Vagina (tissue), 2 donors: ENCODE measurements around the gene IP6K1. TPM values are rescaled to one million over a fixed set of nuclear protein-coding genes. Genes with fewer than 3 reads are reported as not detected.

ENCODE experiments used
- DNase-seq, 2 donors: peaks; one replicate each; pipeline ENCODE4 v3.0.0-alpha.2; 2017; ENCODE audit errors: extremely low spot score in 2 of 2
- H3K27ac ChIP-seq: fragments of 200-600 bp; sonication (generic); one replicate; pipeline ENCODE4 v1.5.1; 2019
- H3K27me3 ChIP-seq: fragments of 200-600 bp; sonication (generic); one replicate; pipeline ENCODE4 v1.5.1; 2019
- H3K36me3 ChIP-seq, 2 donors: fragments of 200-600 bp; sonication (generic); one replicate each; pipeline ENCODE4 v1.5.1; 2017 to 2019
- H3K4me1 ChIP-seq: fragments of 200-600 bp; sonication (generic); one replicate; pipeline ENCODE4 v1.5.1; 2019
- H3K4me3 ChIP-seq, 2 donors: fragments of 200-600 bp; sonication (generic); 1 replicate in 1 of 2; 2 replicates in 1 of 2; pipeline ENCODE4 v1.5.1; 2016 to 2019
- H3K9me3 ChIP-seq: fragments of 200-600 bp; sonication (generic); one replicate; pipeline ENCODE4 v1.5.1; 2019
- CTCF ChIP-seq, 3 experiments: fragments of 450-650 bp in 2 of 3; fragments of 200-600 bp in 1 of 3; sonication (generic) in 1 of 3; IDR thresholded peaks; one replicate each; pipeline ENCODE4 v1.5.1; 2017 to 2019; ENCODE audit warnings: antibody characterized with exemption in 3 of 3, mild to moderate bottlenecking in 2 of 3, moderate library complexity in 2 of 3
- POLR2A ChIP-seq, 2 donors: fragments of 450-650 bp; IDR thresholded peaks; one replicate each; pipeline ENCODE4 v1.6.1; 2017; ENCODE audit warnings: antibody characterized with exemption in 2 of 2, mild to moderate bottlenecking in 2 of 2, moderate library complexity in 2 of 2
- POLR2AphosphoS5 ChIP-seq, 2 donors: sonication (generic); formaldehyde crosslinking; IDR thresholded peaks; one replicate each; pipeline ENCODE4 v1.9.0; 2017; ENCODE audit warnings: antibody characterized with exemption in 2 of 2, mild to moderate bottlenecking in 2 of 2, low read depth in 1 of 2; ENCODE audit not compliant: insufficient read depth in 1 of 2
- intact Hi-C: fragments of 100-400 bp; cut with DNase I; formaldehyde crosslinking; loops from one replicate; pipeline ENCODE4 v1.15.1; 2023
- total RNA-seq: library from RNA; depleted of rRNA; stranded (reverse); fragments of >200 nt; gene quantifications from one replicate; pipeline ENCODE4 v1.2.3, GENCODE V29; 2016

IP6K1 gene
- total RNA-seq, 1 donor from 2014 or later, result 46.2 TPM

- DNase-seq, result no peak
- no peak overlapping the region for H3K4me3 ChIP-seq
- H3K36me3 ChIP-seq, result peaks cover 0 to 50% of the 10 kb centered on the region in 2 donors
- H3K9me3 ChIP-seq, result no peaks in the 10 kb centered on the region
- H3K27ac ChIP-seq, result no peak overlapping the region
- H3K4me1 ChIP-seq, result no peaks in the 10 kb centered on the region
- intact Hi-C loops, result no loop called here
- no peak for TF ChIP-seq CTCF (IDR thresholded peaks at IDR 0.05)
- TF ChIP-seq POLR2A (IDR thresholded peaks at IDR 0.05), result no peak
- no peaks in the 10 kb centered on the region for H3K27me3 ChIP-seq
Measured at GRCh38 chr3:49702672-49703071, 83.7 kb downstream of the IP6K1 start.

GRCh38 chr3:49701388-49702077 lies 84.8 kb downstream of the IP6K1 start:
- intact Hi-C loops, result no loop called here
- H3K36me3 ChIP-seq, result peaks cover 0 to 49% of the 10 kb centered on the region in 2 donors
- H3K4me1 ChIP-seq, result no peaks in the 10 kb centered on the region
- H3K27ac ChIP-seq, result no peak overlapping the region
- no peaks in the 10 kb centered on the region for H3K27me3 ChIP-seq
- no peaks in the 10 kb centered on the region for H3K9me3 ChIP-seq
- no peak for DNase-seq
- no peak overlapping the region for H3K4me3 ChIP-seq
- TF ChIP-seq POLR2A (IDR thresholded peaks at IDR 0.05) (no peak), CTCF (IDR thresholded peaks at IDR 0.05) (no peak), POLR2AphosphoS5 (IDR thresholded peaks at IDR 0.05; ENCODE audit: insufficient read depth in 1 of 2, low read depth in 1 of 2) (no peak)

- Histone ChIP-seq H3K27ac (no peak overlapping the region), H3K27me3 (no peaks in the 10 kb centered on the region), H3K4me3 (no peak overlapping the region), H3K4me1 (no peaks in the 10 kb centered on the region), H3K36me3 (peaks cover 0 to 41% of the 10 kb centered on the region in 2 donors), H3K9me3 (no peaks in the 10 kb centered on the region)
- TF ChIP-seq POLR2A (IDR thresholded peaks at IDR 0.05) (no peak), POLR2AphosphoS5 (IDR thresholded peaks at IDR 0.05; ENCODE audit: insufficient read depth in 1 of 2, low read depth in 1 of 2) (no peak), CTCF (IDR thresholded peaks at IDR 0.05) (no peak)
- no peak for DNase-seq
- intact Hi-C loops, result no loop called here
Measured at GRCh38 chr3:49700453-49701128, 85.8 kb downstream of the IP6K1 start.

- Histone ChIP-seq H3K4me1 (no peaks in the 10 kb centered on the region), H3K27ac (no peak overlapping the region), H3K36me3 (peaks cover 0 to 37% of the 10 kb centered on the region in 2 donors), H3K9me3 (no peaks in the 10 kb centered on the region), H3K4me3 (no peak overlapping the region), H3K27me3 (no peaks in the 10 kb centered on the region)
- intact Hi-C loops, result no loop called here
- TF ChIP-seq CTCF (IDR thresholded peaks at IDR 0.05), result no peak
- no peak for TF ChIP-seq POLR2A (IDR thresholded peaks at IDR 0.05)
- no peak for TF ChIP-seq POLR2AphosphoS5 (IDR thresholded peaks at IDR 0.05; ENCODE audit: insufficient read depth in 1 of 2, low read depth in 1 of 2)
- DNase-seq, result no peak
Measured at GRCh38 chr3:49700014-49700413, 86.3 kb downstream of the IP6K1 start.
